Ovary (tissue), 9 donors: ENCODE data around the gene TRAK2. TPM values are rescaled to one million over a fixed set of nuclear protein-coding genes. Genes with fewer than 3 reads are reported as not detected.

Source experiments
- DNase-seq, 5 donors: peaks; one replicate each; pipeline ENCODE4 v3.0.0-alpha.2; 2019 to 2020
- H3K27ac ChIP-seq, 2 donors: fragments of 200-600 bp; one replicate each; pipeline versions ENCODE4 v1.5.1 to v1.8.0; 2019 to 2022
- H3K27me3 ChIP-seq: fragments of 200-600 bp; one replicate; pipeline ENCODE4 v1.8.0; 2022
- H3K36me3 ChIP-seq: fragments of 200-600 bp; sonication (generic); one replicate; pipeline ENCODE4 v1.5.1; 2019
- H3K4me1 ChIP-seq: one replicate; pipeline ENCODE4 v1.8.1; 2013; ENCODE audit warnings: mild to moderate bottlenecking, moderate library complexity; ENCODE audit not compliant: insufficient read depth
- H3K4me3 ChIP-seq: fragments of 200-600 bp; sonication (generic); one replicate; pipeline ENCODE4 v1.5.1; 2017
- H3K9me3 ChIP-seq, 2 donors: fragments of 200-600 bp in 1 of 2; sonication (generic) in 1 of 2; one replicate each; pipeline versions ENCODE4 v1.5.1 to v1.8.1; 2013 to 2019; ENCODE audit warnings: mild to moderate bottlenecking in 1 of 2, moderate library complexity in 1 of 2
- EP300 ChIP-seq: sonication (generic); formaldehyde crosslinking; IDR thresholded peaks from one replicate; pipeline ENCODE4 v1.6.1; 2017; ENCODE audit warnings: antibody characterized with exemption
- POLR2A ChIP-seq: fragments of 450-650 bp; IDR thresholded peaks from one replicate; pipeline ENCODE4 v1.6.1; 2017; ENCODE audit warnings: antibody characterized with exemption, mild to moderate bottlenecking, moderate library complexity
- WGBS, 3 donors: extraction: QIAGEN DNeasy Blood & Tissue Kit in 1 of 3; methylation state at CpG; one replicate each; pipeline versions ENCODE4 v1.1.5 to v1.1.7; 2013 to 2017; 5-methylcytosine and 5-hydroxymethylcytosine counted together
- intact Hi-C, 4 donors: fragments of 100-400 bp; cut with DNase I; formaldehyde crosslinking; loops; one replicate each; pipeline versions ENCODE4 v1.11.0 to v1.15.1; 2022 to 2023
- polyA plus RNA-seq, 2 donors: library from polyadenylated mRNA; stranded (reverse); fragments of 200-250 nt in 1 of 2; fragments of 350-450 nt in 1 of 2; fragmentation: Illumina TruSeq in 1 of 2; extraction: RNeasy Lipid Tissue Mini Kit (QIAGEN cat#74804) in 1 of 2; gene quantifications; one replicate each; pipeline ENCODE4 v1.2.3, GENCODE V29; 2013 to 2014
- total RNA-seq, 7 donors: library from RNA; depleted of rRNA in 2 of 7; stranded (reverse); fragments of >200 nt in 2 of 7; fragmentation: NEBNext Ultra II Directional in 3 of 7; extraction: Animal tissue kit (Norgen Biotek cat#: 25700) in 3 of 7; gene quantifications; one replicate each; pipeline versions ENCODE4 v1.1.0 to v1.2.4, GENCODE V29; 2016 to 2023
- TF ChIP-seq, protein P1 (sequence below), 3 donors: fragments of 450-650 bp in 2 of 3; fragments of 200-600 bp in 1 of 3; IDR thresholded peaks; one replicate each; pipeline versions ENCODE4 v1.5.1 to v1.8.0; 2016 to 2022; ENCODE audit warnings: antibody characterized with exemption in 3 of 3, mild to moderate bottlenecking in 1 of 3
- donor health status: DM: no; HTN: no; CAD: no; lungs with moderate emphysema.
- donor health status: DM: no; HTN: no; CAD: no.
- donor health status: Bipolar disorder and iron deficiency.
- donor health status: DM: yes; HTN: yes; CAD: no.
- donor health status: DM: no; HTN: no; CAD: no.
- donor health status: DM: yes; HTN: yes; CAD: no.

Gene TRAK2
- total and polyA plus RNA-seq, 9 donors, result 8.3 to 33.7 (median 20.2) TPM

- Histone ChIP-seq H3K4me3 (no peak overlapping the region), H3K9me3 (no peaks in the 10 kb centered on the region), H3K27ac (no peak overlapping the region), H3K36me3 (no peaks in the 10 kb centered on the region), H3K27me3 (no peaks in the 10 kb centered on the region), H3K4me1 (peaks cover 4% of the 10 kb centered on the region)
- intact Hi-C loops, result loop anchor here in 1 of 4 donors (5.0 kb wide), 1 partner anchor 39 kb away; the partner anchor contains the start of genes STRADB and TRAK2
- TF ChIP-seq, protein P1, sequence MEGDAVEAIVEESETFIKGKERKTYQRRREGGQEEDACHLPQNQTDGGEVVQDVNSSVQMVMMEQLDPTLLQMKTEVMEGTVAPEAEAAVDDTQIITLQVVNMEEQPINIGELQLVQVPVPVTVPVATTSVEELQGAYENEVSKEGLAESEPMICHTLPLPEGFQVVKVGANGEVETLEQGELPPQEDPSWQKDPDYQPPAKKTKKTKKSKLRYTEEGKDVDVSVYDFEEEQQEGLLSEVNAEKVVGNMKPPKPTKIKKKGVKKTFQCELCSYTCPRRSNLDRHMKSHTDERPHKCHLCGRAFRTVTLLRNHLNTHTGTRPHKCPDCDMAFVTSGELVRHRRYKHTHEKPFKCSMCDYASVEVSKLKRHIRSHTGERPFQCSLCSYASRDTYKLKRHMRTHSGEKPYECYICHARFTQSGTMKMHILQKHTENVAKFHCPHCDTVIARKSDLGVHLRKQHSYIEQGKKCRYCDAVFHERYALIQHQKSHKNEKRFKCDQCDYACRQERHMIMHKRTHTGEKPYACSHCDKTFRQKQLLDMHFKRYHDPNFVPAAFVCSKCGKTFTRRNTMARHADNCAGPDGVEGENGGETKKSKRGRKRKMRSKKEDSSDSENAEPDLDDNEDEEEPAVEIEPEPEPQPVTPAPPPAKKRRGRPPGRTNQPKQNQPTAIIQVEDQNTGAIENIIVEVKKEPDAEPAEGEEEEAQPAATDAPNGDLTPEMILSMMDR (IDR thresholded peaks at IDR 0.05), result no peak
- TF ChIP-seq EP300 (no peak), POLR2A (no peak)
- DNase-seq, result no peak
- 65 to 70% (median 65%) methylated on average over 4 of the region's 4 CpGs for WGBS, 3 donors
Observed at GRCh38 chr2:201413552-201413951, 37.7 kb downstream of the TRAK2 start.

- H3K36me3 ChIP-seq, result no peaks in the 10 kb centered on the region
- H3K27me3 ChIP-seq, result no peaks in the 10 kb centered on the region
- WGBS, 3 donors, result 66 to 85% (median 84%) methylated on average over 2 of the region's 2 CpGs
- H3K27ac ChIP-seq, result no peak overlapping the region
- no peak for TF ChIP-seq EP300
- TF ChIP-seq, protein P1 (IDR thresholded peaks at IDR 0.05), result no peak
- no peak for TF ChIP-seq POLR2A
- DNase-seq, result no peak
- no peak overlapping the region for H3K4me3 ChIP-seq
- H3K9me3 ChIP-seq, result no peaks in the 10 kb centered on the region
- intact Hi-C loops, result loop anchor here in 1 of 4 donors (5.0 kb wide), 1 partner anchor 39 kb away; the partner anchor contains the start of genes STRADB and TRAK2
- H3K4me1 ChIP-seq, result peaks cover 4% of the 10 kb centered on the region
Observed at GRCh38 chr2:201413143-201413542, 38.1 kb downstream of the TRAK2 start.

GRCh38 chr2:201411421-201411820, 39.8 kb downstream of the TRAK2 start:
- intact Hi-C loops, result loop anchor here in 1 of 4 donors (5.0 kb wide), 1 partner anchor 41 kb away; the partner anchor contains the start of genes STRADB and TRAK2
- Histone ChIP-seq H3K9me3 (no peaks in the 10 kb centered on the region), H3K36me3 (no peaks in the 10 kb centered on the region), H3K4me1 (peaks cover 4% of the 10 kb centered on the region), H3K27ac (no peak overlapping the region), H3K4me3 (no peak overlapping the region), H3K27me3 (no peaks in the 10 kb centered on the region)
- no peak for DNase-seq
- TF ChIP-seq POLR2A, result no peak
- no peak for TF ChIP-seq EP300

DNA sequence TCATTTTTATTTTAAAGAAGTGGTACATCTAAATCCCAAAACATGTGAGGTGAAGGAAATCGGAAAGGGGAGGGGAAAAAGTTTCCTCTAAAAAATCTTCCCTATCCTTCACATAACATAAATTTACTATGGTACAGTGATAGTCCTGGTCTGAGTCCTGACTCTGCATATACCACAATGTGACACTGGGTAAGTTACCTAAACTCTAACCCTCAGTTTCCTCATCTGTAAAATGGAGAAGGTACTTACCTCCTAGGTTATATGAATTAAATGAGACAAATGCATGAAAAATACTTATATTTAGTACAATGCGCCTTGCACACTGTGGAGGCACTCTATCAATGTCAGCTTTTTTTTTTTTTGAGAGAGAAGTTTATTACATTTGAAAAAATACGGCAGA, 42.3 kb downstream of the TRAK2 start:
- Histone ChIP-seq H3K9me3 (no peaks in the 10 kb centered on the region), H3K4me3 (no peak overlapping the region), H3K27me3 (no peaks in the 10 kb centered on the region), H3K27ac (no peak overlapping the region), H3K4me1 (peaks cover 6% of the 10 kb centered on the region), H3K36me3 (no peaks in the 10 kb centered on the region)
- WGBS, 3 donors, result 94 to 96% (median 95%) methylated on average over 3 of the region's 3 CpGs
- no peak for DNase-seq
- intact Hi-C loops, result no loop called here
- TF ChIP-seq POLR2A, result no peak

DNA sequence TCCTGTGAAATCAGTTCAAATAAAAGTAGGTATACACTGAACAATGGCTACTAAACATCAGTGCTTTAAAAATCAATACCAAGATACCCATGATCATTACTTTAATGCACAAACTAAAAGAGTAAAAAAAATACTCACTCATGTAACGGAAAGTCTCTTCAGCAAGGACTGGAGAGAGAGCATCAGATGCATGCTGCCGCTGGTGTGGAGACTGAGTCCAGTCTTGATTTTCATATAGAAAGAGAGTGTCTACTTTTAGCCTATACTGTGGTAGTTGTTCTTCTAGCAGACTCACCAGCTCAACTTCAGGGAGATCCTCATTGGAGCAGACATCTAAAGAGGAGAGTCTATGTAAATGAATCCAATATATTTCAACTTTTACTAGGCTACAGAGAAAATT, 44.0 kb downstream of the TRAK2 start:
- intact Hi-C loops, result no loop called here
- no peaks in the 10 kb centered on the region for H3K9me3 ChIP-seq
- peak overlapping the region in 1 of 2 donors; percentile 52 for H3K27ac ChIP-seq
- no peak overlapping the region for H3K4me3 ChIP-seq
- no peaks in the 10 kb centered on the region for H3K36me3 ChIP-seq
- TF ChIP-seq, protein P1 (IDR thresholded peaks at IDR 0.05), result no peak
- TF ChIP-seq POLR2A (no peak), EP300 (no peak)
- DNase-seq, result no peak
- H3K4me1 ChIP-seq, result peaks cover 6% of the 10 kb centered on the region
- no peaks in the 10 kb centered on the region for H3K27me3 ChIP-seq
- WGBS, 3 donors, result 90 to 95% (median 94%) methylated on average over 2 of the region's 2 CpGs
